ENCODE measurements around the gene MRPS15.
"Not testable (repeated sequence)": the region's sequence is repeated elsewhere in the genome, so short reads cannot be mapped to it uniquely, and the experiment has no call there.

MRPS15 gene

GRCh38 chr1:36481771-36482723, 17.9 kb upstream of the MRPS15 start:
- H3K27ac ChIP-seq (ENCODE audit: low read length) = no peak overlapping the region
- H3K4me3 ChIP-seq (ENCODE audit: low read length) = no peak overlapping the region
- H3K27me3 ChIP-seq (ENCODE audit: insufficient read depth, low read length) = peaks cover 8% of the 10 kb centered on the region; the same call in 1 of the 2 replicates
- no peaks in the 10 kb centered on the region for H3K4me1 ChIP-seq (ENCODE audit: insufficient read depth, low read length)
- H3K9me3 ChIP-seq (ENCODE audit: insufficient read depth, low read depth, low read length) = no peaks in the 10 kb centered on the region
- H3K36me3 ChIP-seq (ENCODE audit: insufficient read depth, low read depth, low read length) = no peaks in the 10 kb centered on the region
- H3K9ac ChIP-seq (ENCODE audit: low read depth, low read length) = no peak overlapping the region

DNA sequence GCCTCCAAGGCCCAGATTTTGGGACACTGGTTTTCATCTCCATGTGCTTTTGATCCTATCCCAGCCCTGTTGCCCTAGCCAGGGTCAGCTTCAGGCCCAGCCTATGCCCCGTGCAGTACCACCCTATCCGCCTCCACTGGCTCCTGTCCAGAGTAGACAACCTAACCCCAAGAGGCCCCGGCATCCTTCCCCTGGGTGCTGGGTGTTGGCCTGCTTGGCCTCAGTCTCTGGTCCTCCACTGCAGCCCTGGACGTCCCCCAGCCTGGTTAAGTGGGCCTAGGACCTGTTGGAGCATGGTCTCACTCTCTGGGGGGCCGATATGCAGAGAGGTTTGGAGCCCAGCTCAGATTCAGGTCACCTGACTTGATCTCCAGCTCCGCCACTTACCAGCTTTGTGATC, 16.9 kb upstream of the MRPS15 start:
- no peak overlapping the region for H3K9ac ChIP-seq (ENCODE audit: low read depth, low read length)
- no peaks in the 10 kb centered on the region for H3K4me1 ChIP-seq (ENCODE audit: insufficient read depth, low read length)
- no peaks in the 10 kb centered on the region for H3K9me3 ChIP-seq (ENCODE audit: insufficient read depth, low read depth, low read length)
- H3K27ac ChIP-seq (ENCODE audit: low read length) = no peak overlapping the region
- no peak overlapping the region for H3K4me3 ChIP-seq (ENCODE audit: low read length)
- no peaks in the 10 kb centered on the region for H3K36me3 ChIP-seq (ENCODE audit: insufficient read depth, low read depth, low read length)
- H3K27me3 ChIP-seq (ENCODE audit: insufficient read depth, low read length) = peaks cover 8% of the 10 kb centered on the region; the same call in 1 of the 2 replicates

DNA sequence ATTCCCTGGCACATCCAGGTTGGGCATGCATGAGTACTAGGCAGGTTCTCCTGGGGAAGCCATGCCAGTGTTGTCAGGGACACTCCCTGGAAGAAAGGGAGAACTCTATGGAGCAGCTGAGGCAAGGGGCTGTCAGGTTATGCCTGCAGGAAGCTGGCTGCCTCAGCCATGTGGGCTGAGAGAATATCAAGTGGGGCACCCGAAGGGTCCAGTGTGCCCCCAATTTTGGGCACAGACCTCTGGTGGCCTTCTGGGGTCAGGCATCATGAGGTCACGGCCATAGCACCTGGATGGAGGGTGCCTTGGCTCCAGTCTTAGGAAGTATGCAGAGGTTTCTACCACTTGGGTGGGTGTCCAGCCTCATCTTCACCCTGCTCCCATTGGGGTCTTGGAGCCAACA, 16.0 kb upstream of the MRPS15 start:
- no peak overlapping the region for H3K4me3 ChIP-seq (ENCODE audit: low read length)

DNA sequence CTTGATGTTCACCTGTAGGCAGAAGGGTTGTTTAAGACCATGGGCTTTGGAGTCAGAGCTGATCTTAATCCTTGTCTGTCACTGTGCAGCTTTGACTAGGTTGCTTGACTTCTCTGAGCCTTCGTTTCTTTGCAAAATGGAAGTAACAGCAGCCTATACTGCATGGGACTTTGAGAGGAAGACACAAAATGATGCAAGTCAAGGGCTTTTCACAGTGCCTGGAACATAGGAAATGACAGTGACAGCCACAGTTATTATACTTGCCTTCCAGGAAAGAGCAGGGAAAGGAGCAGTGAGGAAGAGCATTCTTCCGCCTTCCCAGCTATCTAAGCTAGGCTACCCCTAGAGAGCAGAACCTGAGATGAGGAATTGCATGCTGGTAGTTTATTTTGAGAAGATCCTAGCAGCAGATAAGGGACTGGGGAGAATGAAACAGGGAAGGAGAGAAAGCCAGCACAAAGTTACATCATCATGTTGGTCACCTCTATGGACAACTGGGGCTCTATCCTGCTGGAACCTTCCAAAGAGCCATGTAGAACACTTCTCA, 15.4 kb upstream of the MRPS15 start:
- H3K4me3 ChIP-seq (ENCODE audit: low read length) = no peak overlapping the region
- peaks cover 8% of the 10 kb centered on the region; the same call in 1 of the 2 replicates for H3K27me3 ChIP-seq (ENCODE audit: insufficient read depth, low read length)

More for the DNA sequence above, 16.0 kb upstream of the MRPS15 start:
- Histone ChIP-seq H3K27ac (ENCODE audit: low read length) (no peak overlapping the region), H3K36me3 (ENCODE audit: insufficient read depth, low read depth, low read length) (no peaks in the 10 kb centered on the region), H3K4me1 (ENCODE audit: insufficient read depth, low read length) (no peaks in the 10 kb centered on the region), H3K9ac (ENCODE audit: low read depth, low read length) (no peak overlapping the region), H3K9me3 (ENCODE audit: insufficient read depth, low read depth, low read length) (no peaks in the 10 kb centered on the region), H3K27me3 (ENCODE audit: insufficient read depth, low read length) (peaks cover 8% of the 10 kb centered on the region; the same call in 1 of the 2 replicates)

GRCh38 chr1:36477615-36478014, 13.4 kb upstream of the MRPS15 start:
- peaks cover 13% of the 10 kb centered on the region; the same call in 1 of the 2 replicates for H3K27me3 ChIP-seq (ENCODE audit: insufficient read depth, low read length)
- H3K27ac ChIP-seq (ENCODE audit: low read length); H3K36me3 ChIP-seq (ENCODE audit: insufficient read depth, low read depth, low read length); H3K9me3 ChIP-seq (ENCODE audit: insufficient read depth, low read depth, low read length); H3K9ac ChIP-seq (ENCODE audit: low read depth, low read length); H3K4me1 ChIP-seq (ENCODE audit: insufficient read depth, low read length); H3K4me3 ChIP-seq (ENCODE audit: low read length): not testable (repeated sequence)

More for the DNA sequence above, 15.4 kb upstream of the MRPS15 start:
- no peak overlapping the region for H3K9ac ChIP-seq (ENCODE audit: low read depth, low read length)
- H3K4me1 ChIP-seq (ENCODE audit: insufficient read depth, low read length) = no peaks in the 10 kb centered on the region
- H3K27ac ChIP-seq (ENCODE audit: low read length) = no peak overlapping the region
- H3K36me3 ChIP-seq (ENCODE audit: insufficient read depth, low read depth, low read length) = no peaks in the 10 kb centered on the region
- no peaks in the 10 kb centered on the region for H3K9me3 ChIP-seq (ENCODE audit: insufficient read depth, low read depth, low read length)

DNA sequence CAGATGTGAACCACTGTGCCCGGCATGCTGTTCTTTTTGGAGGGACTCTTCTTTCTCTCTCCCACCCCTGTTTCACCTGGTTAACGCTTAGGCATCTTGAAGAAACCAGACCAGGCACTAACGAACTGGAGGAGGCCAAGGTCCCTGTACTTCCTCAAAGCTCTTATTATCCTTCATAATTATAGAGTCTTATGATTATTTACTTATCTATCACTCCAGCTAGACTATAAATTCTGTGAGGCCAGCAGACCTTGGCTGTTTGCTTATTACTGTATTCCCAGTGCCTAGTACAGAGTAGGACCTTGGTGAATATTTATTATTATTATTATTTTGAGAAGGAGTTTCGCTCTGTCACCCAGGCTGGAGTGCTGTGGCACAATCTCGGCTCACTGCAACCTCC, 12.8 kb upstream of the MRPS15 start:
- no peak overlapping the region for H3K27ac ChIP-seq (ENCODE audit: low read length)

GRCh38 chr1:36475910-36476604, 11.9 kb upstream of the MRPS15 start:
- no peak overlapping the region for H3K27ac ChIP-seq (ENCODE audit: low read length)
- peaks cover 13% of the 10 kb centered on the region; the same call in 1 of the 2 replicates for H3K27me3 ChIP-seq (ENCODE audit: insufficient read depth, low read length)
- H3K4me3 ChIP-seq (ENCODE audit: low read length) = no peak overlapping the region
- H3K36me3 ChIP-seq (ENCODE audit: insufficient read depth, low read depth, low read length) = no peaks in the 10 kb centered on the region
- H3K9ac ChIP-seq (ENCODE audit: low read depth, low read length) = no peak overlapping the region
- no peaks in the 10 kb centered on the region for H3K4me1 ChIP-seq (ENCODE audit: insufficient read depth, low read length)
- no peaks in the 10 kb centered on the region for H3K9me3 ChIP-seq (ENCODE audit: insufficient read depth, low read depth, low read length)

More for the DNA sequence above, 12.8 kb upstream of the MRPS15 start:
- Histone ChIP-seq H3K27me3 (ENCODE audit: insufficient read depth, low read length) (peaks cover 13% of the 10 kb centered on the region; the same call in 1 of the 2 replicates), H3K4me1 (ENCODE audit: insufficient read depth, low read length) (no peaks in the 10 kb centered on the region), H3K36me3 (ENCODE audit: insufficient read depth, low read depth, low read length) (no peaks in the 10 kb centered on the region), H3K4me3 (ENCODE audit: low read length) (no peak overlapping the region), H3K9me3 (ENCODE audit: insufficient read depth, low read depth, low read length) (no peaks in the 10 kb centered on the region), H3K9ac (ENCODE audit: low read depth, low read length) (no peak overlapping the region)

GRCh38 chr1:36475341-36475740, 11.2 kb upstream of the MRPS15 start:
- no peaks in the 10 kb centered on the region for H3K4me1 ChIP-seq (ENCODE audit: insufficient read depth, low read length)
- H3K9me3 ChIP-seq (ENCODE audit: insufficient read depth, low read depth, low read length) = no peaks in the 10 kb centered on the region
- peaks cover 13% of the 10 kb centered on the region; the same call in 1 of the 2 replicates for H3K27me3 ChIP-seq (ENCODE audit: insufficient read depth, low read length)
- H3K9ac ChIP-seq (ENCODE audit: low read depth, low read length) = no peak overlapping the region
- no peak overlapping the region for H3K27ac ChIP-seq (ENCODE audit: low read length)
- H3K4me3 ChIP-seq (ENCODE audit: low read length) = no peak overlapping the region
- no peaks in the 10 kb centered on the region for H3K36me3 ChIP-seq (ENCODE audit: insufficient read depth, low read depth, low read length)

DNA sequence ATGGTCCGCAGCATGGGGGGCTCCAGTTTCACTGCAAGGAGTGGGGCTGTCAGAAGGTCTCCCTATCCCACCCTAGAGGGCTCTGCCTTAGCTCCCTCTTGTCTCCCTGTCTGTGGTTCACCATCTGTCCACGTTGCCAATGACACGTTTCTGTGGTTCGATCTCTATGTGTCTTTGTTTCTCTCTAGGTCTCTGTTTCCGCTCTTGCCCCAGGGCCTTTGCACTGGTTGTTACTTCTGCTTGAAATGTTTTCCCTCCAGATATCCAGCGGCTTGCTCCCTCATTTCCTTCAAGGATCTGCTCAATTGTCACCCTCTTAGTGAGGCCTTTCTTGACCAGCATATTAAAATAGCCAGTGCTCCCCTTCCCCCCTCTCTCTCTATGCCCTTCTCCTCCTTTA, 8.5 kb upstream of the MRPS15 start:
- Histone ChIP-seq H3K9ac (ENCODE audit: low read depth, low read length) (no peak overlapping the region), H3K27ac (ENCODE audit: low read length) (no peak overlapping the region), H3K4me3 (ENCODE audit: low read length) (no peak overlapping the region), H3K4me1 (ENCODE audit: insufficient read depth, low read length) (no peaks in the 10 kb centered on the region), H3K9me3 (ENCODE audit: insufficient read depth, low read depth, low read length) (no peaks in the 10 kb centered on the region), H3K36me3 (ENCODE audit: insufficient read depth, low read depth, low read length) (no peaks in the 10 kb centered on the region), H3K27me3 (ENCODE audit: insufficient read depth, low read length) (peaks cover 26% of the 10 kb centered on the region)

GRCh38 chr1:36471830-36472641, 7.9 kb upstream of the MRPS15 start:
- no peaks in the 10 kb centered on the region for H3K36me3 ChIP-seq (ENCODE audit: insufficient read depth, low read depth, low read length)
- no peaks in the 10 kb centered on the region for H3K9me3 ChIP-seq (ENCODE audit: insufficient read depth, low read depth, low read length)
- no peaks in the 10 kb centered on the region for H3K4me1 ChIP-seq (ENCODE audit: insufficient read depth, low read length)
- no peak overlapping the region for H3K4me3 ChIP-seq (ENCODE audit: low read length)
- peaks cover 32% of the 10 kb centered on the region for H3K27me3 ChIP-seq (ENCODE audit: insufficient read depth, low read length)
- no peak overlapping the region for H3K27ac ChIP-seq (ENCODE audit: low read length)
- H3K9ac ChIP-seq (ENCODE audit: low read depth, low read length) = no peak overlapping the region

- Histone ChIP-seq H3K9me3 (ENCODE audit: insufficient read depth, low read depth, low read length) (no peaks in the 10 kb centered on the region), H3K4me1 (ENCODE audit: insufficient read depth, low read length) (peaks cover 11% of the 10 kb centered on the region; the same call in 1 of the 2 replicates), H3K9ac (ENCODE audit: low read depth, low read length) (no peak overlapping the region), H3K4me3 (ENCODE audit: low read length) (no peak overlapping the region), H3K36me3 (ENCODE audit: insufficient read depth, low read depth, low read length) (no peaks in the 10 kb centered on the region), H3K27me3 (ENCODE audit: insufficient read depth, low read length) (peaks cover 55% of the 10 kb centered on the region), H3K27ac (ENCODE audit: low read length) (no peak overlapping the region)
These were observed 5.0 kb upstream of the MRPS15 start for GRCh38 chr1:36469163-36469562.
